ENCODE measurements around the gene TRIM62.

The TRIM62 gene

GRCh38 chr1:33133478-33134105, 48.3 kb downstream of the TRIM62 start:
- WGBS (ENCODE audit: extremely low coverage, insufficient coverage, insufficient read length), result no CpG with 5 or more reads among the region's 10 CpGs
- Histone ChIP-seq H3K4me3 (ENCODE audit: low read depth, low read length) (no peak overlapping the region), H2AFZ (ENCODE audit: insufficient read depth, low read length, poor library complexity) (no peak overlapping the region), H3K14ac (ENCODE audit: low read length) (no peak overlapping the region), H3K79me2 (ENCODE audit: control insufficient read depth, insufficient read depth, low read length, poor library complexity) (no peaks in the 10 kb centered on the region), H3K36me3 (ENCODE audit: control insufficient read depth in 1 of 2, insufficient read depth in 2 of 2, low read length in 2 of 2) (no peaks in the 10 kb centered on the region), H2BK120ac (ENCODE audit: insufficient read depth, low read length, poor library complexity) (no peak overlapping the region), H2BK12ac (ENCODE audit: low read length) (no peak overlapping the region), H3K4ac (ENCODE audit: low read depth, low read length) (no peak overlapping the region), H3K23ac (ENCODE audit: low read length) (no peak overlapping the region), H3K79me1 (ENCODE audit: low read length) (no peaks in the 10 kb centered on the region), H3K18ac (ENCODE audit: low read length) (no peak overlapping the region), H2AK5ac (ENCODE audit: low read length) (no peak overlapping the region), H4K8ac (ENCODE audit: low read depth, low read length) (no peak overlapping the region), H3K27ac (ENCODE audit: low read depth, low read length) (no peak overlapping the region), H3K27me3 (ENCODE audit: insufficient read depth, low read length) (no peaks in the 10 kb centered on the region), H3K9me3 (ENCODE audit: insufficient read depth, low read depth, low read length) (peaks cover 1% of the 10 kb centered on the region), H4K12ac (ENCODE audit: low read depth, low read length) (no peak overlapping the region), H3K9ac (ENCODE audit: low read length) (no peak overlapping the region), H2BK5ac (ENCODE audit: low read depth, low read length, poor library complexity) (no peak overlapping the region), H3K4me1 (ENCODE audit: control insufficient read depth in 1 of 2, insufficient read depth in 2 of 2, low read length in 2 of 2) (no peaks in the 10 kb centered on the region), H3K4me2 (ENCODE audit: low read length) (no peak overlapping the region), H4K91ac (ENCODE audit: low read depth, low read length) (no peak overlapping the region)
- no peak for DNase-seq

- no peak overlapping the region for H4K12ac ChIP-seq (ENCODE audit: low read depth, low read length)
- H3K23ac ChIP-seq (ENCODE audit: low read length), result no peak overlapping the region
- no peak overlapping the region for H3K4me3 ChIP-seq (ENCODE audit: low read depth, low read length)
- DNase-seq, result no peak
- no peaks in the 10 kb centered on the region for H3K36me3 ChIP-seq (ENCODE audit: control insufficient read depth in 1 of 2, insufficient read depth in 2 of 2, low read length in 2 of 2)
- H3K4me1 ChIP-seq (ENCODE audit: control insufficient read depth in 1 of 2, insufficient read depth in 2 of 2, low read length in 2 of 2), result no peaks in the 10 kb centered on the region
- H3K27ac ChIP-seq (ENCODE audit: low read depth, low read length), result no peak overlapping the region
- no peak overlapping the region for H4K91ac ChIP-seq (ENCODE audit: low read depth, low read length)
- H2BK5ac ChIP-seq (ENCODE audit: low read depth, low read length, poor library complexity), result no peak overlapping the region
- no peak overlapping the region for H4K8ac ChIP-seq (ENCODE audit: low read depth, low read length)
- no peak overlapping the region for H2AK5ac ChIP-seq (ENCODE audit: low read length)
- no CpG with 5 or more reads among the region's 2 CpGs for WGBS (ENCODE audit: extremely low coverage, insufficient coverage, insufficient read length)
- no peak overlapping the region for H2BK12ac ChIP-seq (ENCODE audit: low read length)
- H3K9me3 ChIP-seq (ENCODE audit: insufficient read depth, low read depth, low read length), result peaks cover 1% of the 10 kb centered on the region
- H2BK120ac ChIP-seq (ENCODE audit: insufficient read depth, low read length, poor library complexity), result no peak overlapping the region
- no peaks in the 10 kb centered on the region for H3K79me1 ChIP-seq (ENCODE audit: low read length)
- H2AFZ ChIP-seq (ENCODE audit: insufficient read depth, low read length, poor library complexity), result no peak overlapping the region
- no peaks in the 10 kb centered on the region for H3K27me3 ChIP-seq (ENCODE audit: insufficient read depth, low read length)
- H3K9ac ChIP-seq (ENCODE audit: low read length), result no peak overlapping the region
- no peak overlapping the region for H3K14ac ChIP-seq (ENCODE audit: low read length)
- no peaks in the 10 kb centered on the region for H3K79me2 ChIP-seq (ENCODE audit: control insufficient read depth, insufficient read depth, low read length, poor library complexity)
- no peak overlapping the region for H3K18ac ChIP-seq (ENCODE audit: low read length)
- H3K4ac ChIP-seq (ENCODE audit: low read depth, low read length), result no peak overlapping the region
- H3K4me2 ChIP-seq (ENCODE audit: low read length), result no peak overlapping the region
Observed at GRCh38 chr1:33132549-33132948, 49.3 kb downstream of the TRIM62 start.

- Histone ChIP-seq H3K27me3 (ENCODE audit: insufficient read depth, low read length) (no peaks in the 10 kb centered on the region), H3K4ac (ENCODE audit: low read depth, low read length) (no peak overlapping the region), H3K23ac (ENCODE audit: low read length) (no peak overlapping the region), H4K91ac (ENCODE audit: low read depth, low read length) (no peak overlapping the region), H3K79me2 (ENCODE audit: control insufficient read depth, insufficient read depth, low read length, poor library complexity) (no peaks in the 10 kb centered on the region), H3K9me3 (ENCODE audit: insufficient read depth, low read depth, low read length) (peaks cover 4% of the 10 kb centered on the region), H3K4me2 (ENCODE audit: low read length) (no peak overlapping the region), H2BK12ac (ENCODE audit: low read length) (no peak overlapping the region), H3K14ac (ENCODE audit: low read length) (no peak overlapping the region), H3K4me1 (ENCODE audit: control insufficient read depth in 1 of 2, insufficient read depth in 2 of 2, low read length in 2 of 2) (peaks cover 3 to 5% of the 10 kb centered on the region in 2 experiments), H2BK5ac (ENCODE audit: low read depth, low read length, poor library complexity) (no peak overlapping the region), H2AFZ (ENCODE audit: insufficient read depth, low read length, poor library complexity) (no peak overlapping the region), H3K9ac (ENCODE audit: low read length) (no peak overlapping the region), H2AK5ac (ENCODE audit: low read length) (no peak overlapping the region), H4K12ac (ENCODE audit: low read depth, low read length) (no peak overlapping the region), H2BK120ac (ENCODE audit: insufficient read depth, low read length, poor library complexity) (no peak overlapping the region), H3K27ac (ENCODE audit: low read depth, low read length) (no peak overlapping the region), H4K8ac (ENCODE audit: low read depth, low read length) (no peak overlapping the region), H3K18ac (ENCODE audit: low read length) (no peak overlapping the region), H3K79me1 (ENCODE audit: low read length) (peaks cover 3% of the 10 kb centered on the region), H3K4me3 (ENCODE audit: low read depth, low read length) (no peak overlapping the region), H3K36me3 (ENCODE audit: control insufficient read depth in 1 of 2, insufficient read depth in 2 of 2, low read length in 2 of 2) (no peaks in the 10 kb centered on the region)
- no CpG with 5 or more reads among the region's 2 CpGs for WGBS (ENCODE audit: extremely low coverage, insufficient coverage, insufficient read length)
- DNase-seq, result no peak
Observed at GRCh38 chr1:33131191-33131590, 50.7 kb downstream of the TRIM62 start.

GRCh38 chr1:33130297-33130696, 51.5 kb downstream of the TRIM62 start:
- H2BK12ac ChIP-seq (ENCODE audit: low read length), result no peak overlapping the region
- no peak overlapping the region for H4K12ac ChIP-seq (ENCODE audit: low read depth, low read length)
- H3K4me3 ChIP-seq (ENCODE audit: low read depth, low read length), result no peak overlapping the region
- H2AK5ac ChIP-seq (ENCODE audit: low read length), result no peak overlapping the region
- H3K4me1 ChIP-seq (ENCODE audit: control insufficient read depth in 1 of 2, insufficient read depth in 2 of 2, low read length in 2 of 2), result peaks cover 3 to 5% of the 10 kb centered on the region in 2 experiments
- H3K23ac ChIP-seq (ENCODE audit: low read length), result no peak overlapping the region
- H3K4ac ChIP-seq (ENCODE audit: low read depth, low read length), result no peak overlapping the region
- no peaks in the 10 kb centered on the region for H3K27me3 ChIP-seq (ENCODE audit: insufficient read depth, low read length)
- no peaks in the 10 kb centered on the region for H3K79me2 ChIP-seq (ENCODE audit: control insufficient read depth, insufficient read depth, low read length, poor library complexity)
- H3K18ac ChIP-seq (ENCODE audit: low read length), result no peak overlapping the region
- H4K8ac ChIP-seq (ENCODE audit: low read depth, low read length), result no peak overlapping the region
- H2BK120ac ChIP-seq (ENCODE audit: insufficient read depth, low read length, poor library complexity), result no peak overlapping the region
- H3K4me2 ChIP-seq (ENCODE audit: low read length), result no peak overlapping the region
- no peak overlapping the region for H4K91ac ChIP-seq (ENCODE audit: low read depth, low read length)
- H3K14ac ChIP-seq (ENCODE audit: low read length), result no peak overlapping the region
- H3K9me3 ChIP-seq (ENCODE audit: insufficient read depth, low read depth, low read length), result peaks cover 4% of the 10 kb centered on the region
- H2BK5ac ChIP-seq (ENCODE audit: low read depth, low read length, poor library complexity), result no peak overlapping the region
- WGBS (ENCODE audit: extremely low coverage, insufficient coverage, insufficient read length), result no CpG with 5 or more reads among the region's 4 CpGs
- peak; percentile 42 to 66 for DNase-seq
- H3K79me1 ChIP-seq (ENCODE audit: low read length), result peaks cover 3% of the 10 kb centered on the region
- no peak overlapping the region for H3K27ac ChIP-seq (ENCODE audit: low read depth, low read length)
- no peak overlapping the region for H2AFZ ChIP-seq (ENCODE audit: insufficient read depth, low read length, poor library complexity)
- H3K36me3 ChIP-seq (ENCODE audit: control insufficient read depth in 1 of 2, insufficient read depth in 2 of 2, low read length in 2 of 2), result no peaks in the 10 kb centered on the region
- no peak overlapping the region for H3K9ac ChIP-seq (ENCODE audit: low read length)

Measured in trophoblast cell (in vitro differentiated cells and primary cell).